ENCODE measurements around the gene TENM4.

TENM4 gene

DNA sequence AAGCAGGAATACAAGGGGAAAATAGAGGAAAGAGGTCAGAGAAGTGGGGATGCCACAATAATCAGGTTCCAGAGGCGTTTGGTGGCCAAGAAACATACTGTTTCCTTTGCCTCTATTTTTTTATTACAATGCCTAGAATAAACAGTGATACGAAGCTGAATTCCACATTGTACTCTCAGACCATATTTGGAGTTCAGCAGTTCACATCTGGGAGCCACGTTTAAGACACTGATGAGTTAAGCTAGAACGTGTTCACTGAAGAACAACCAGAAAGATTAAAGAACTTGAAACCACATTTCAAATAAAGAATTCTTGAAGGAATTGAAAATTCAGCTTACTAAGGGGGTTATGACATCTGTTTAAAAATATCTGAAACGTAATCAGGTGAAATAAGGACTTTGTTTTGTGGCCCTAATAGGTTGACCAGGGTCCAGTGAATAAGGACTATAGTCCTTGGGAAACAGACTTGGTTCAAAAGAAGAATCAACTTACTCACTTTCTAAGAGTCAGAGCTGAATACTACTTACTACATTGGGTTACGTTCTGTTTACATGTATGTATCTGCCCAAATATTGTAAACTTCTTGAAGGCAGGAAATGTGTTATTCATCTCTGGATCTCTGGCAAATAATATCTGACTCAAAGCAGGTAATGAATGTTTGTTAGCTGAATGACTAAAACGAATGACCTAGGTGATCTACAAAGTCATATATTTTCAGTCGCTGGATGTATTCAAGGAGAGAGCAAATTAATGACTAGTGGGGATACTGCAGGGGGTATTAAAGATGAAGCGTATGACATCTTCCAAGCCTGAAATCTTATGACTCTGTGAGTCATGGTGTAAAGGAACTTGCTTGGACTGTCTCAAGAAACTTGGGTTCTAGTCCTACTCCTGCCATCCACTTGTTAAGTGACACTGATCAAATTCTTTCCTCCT, 619.2 kb downstream of the TENM4 start:
- DNase-seq = no peak

GRCh38 chr11:78820741-78821140, 620.1 kb downstream of the TENM4 start:
- DNase-seq = no peak

DNA sequence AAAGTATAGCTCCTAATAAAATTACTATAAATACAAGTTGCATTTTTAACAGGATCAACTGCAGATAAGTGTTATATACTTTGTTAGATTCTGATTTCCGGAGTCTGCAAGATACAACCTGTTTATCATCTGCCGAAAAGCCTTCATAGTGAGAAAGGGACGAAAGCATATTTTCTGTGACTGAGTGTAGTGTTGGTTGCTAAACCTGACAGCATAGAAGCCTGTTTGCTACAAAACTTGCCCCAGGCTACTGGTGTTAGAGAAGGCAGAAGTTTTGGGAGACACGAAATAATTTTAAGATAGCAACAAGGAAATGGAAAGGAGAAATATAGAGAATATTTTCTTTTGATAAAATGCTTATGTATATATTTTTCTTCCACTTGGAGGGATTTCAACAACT, 622.6 kb downstream of the TENM4 start:
- no peak for DNase-seq

DNA sequence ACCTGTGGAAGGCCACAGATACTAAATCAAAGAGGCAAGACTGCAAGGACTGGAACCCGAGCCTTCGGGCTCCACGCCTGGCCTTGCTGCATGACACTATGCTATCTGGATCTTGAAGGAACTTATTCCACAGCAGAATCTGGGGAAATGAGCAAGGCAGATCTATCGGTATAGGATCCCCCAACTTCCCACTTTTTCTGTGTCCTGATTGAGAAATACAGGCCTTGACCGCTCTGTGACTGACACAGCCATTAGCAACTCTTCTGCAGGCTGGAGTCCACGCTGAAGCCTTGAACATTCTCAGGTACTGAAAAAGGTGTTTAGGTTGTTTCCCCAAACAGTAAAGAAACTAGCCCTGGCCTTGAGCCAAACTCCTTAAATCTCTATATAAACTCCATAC, 625.0 kb downstream of the TENM4 start:
- DNase-seq = no peak

GRCh38 chr11:78812513-78813293, 628.1 kb downstream of the TENM4 start:
- no peak for DNase-seq

GRCh38 chr11:78810559-78811009, 630.2 kb downstream of the TENM4 start:
- DNase-seq = no peak

GRCh38 chr11:78809931-78810541, 630.8 kb downstream of the TENM4 start:
- no peak for DNase-seq

GRCh38 chr11:78808923-78809322, 631.9 kb downstream of the TENM4 start:
- no peak for DNase-seq

DNA sequence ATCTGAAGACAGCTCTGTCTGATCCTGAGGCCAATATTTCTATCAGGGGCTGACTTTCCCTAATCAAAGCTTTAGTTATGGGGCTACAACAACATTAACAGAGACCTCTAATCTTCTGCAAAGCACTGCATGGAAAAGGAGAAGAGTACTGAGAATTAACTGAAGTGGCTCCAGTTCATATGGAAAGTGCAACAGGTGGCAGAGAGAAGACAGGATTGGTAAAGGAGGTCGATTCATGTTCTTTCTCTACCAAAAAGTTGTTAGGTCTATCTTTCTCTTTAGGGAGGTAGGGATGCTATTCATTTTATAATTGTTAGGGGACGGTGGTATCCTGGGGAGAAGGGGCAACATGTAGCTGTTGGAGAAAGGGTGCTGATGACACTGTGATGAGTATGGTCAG, 633.5 kb downstream of the TENM4 start:
- DNase-seq = no peak

- peak in 1 of 2 donors; percentile 68 for DNase-seq
These were observed 634.4 kb downstream of the TENM4 start for GRCh38 chr11:78806214-78807004.

- no peak for DNase-seq
These were observed 635.8 kb downstream of the TENM4 start for GRCh38 chr11:78804991-78805390.

GRCh38 chr11:78803995-78804394, 636.8 kb downstream of the TENM4 start:
- no peak for DNase-seq

DNA sequence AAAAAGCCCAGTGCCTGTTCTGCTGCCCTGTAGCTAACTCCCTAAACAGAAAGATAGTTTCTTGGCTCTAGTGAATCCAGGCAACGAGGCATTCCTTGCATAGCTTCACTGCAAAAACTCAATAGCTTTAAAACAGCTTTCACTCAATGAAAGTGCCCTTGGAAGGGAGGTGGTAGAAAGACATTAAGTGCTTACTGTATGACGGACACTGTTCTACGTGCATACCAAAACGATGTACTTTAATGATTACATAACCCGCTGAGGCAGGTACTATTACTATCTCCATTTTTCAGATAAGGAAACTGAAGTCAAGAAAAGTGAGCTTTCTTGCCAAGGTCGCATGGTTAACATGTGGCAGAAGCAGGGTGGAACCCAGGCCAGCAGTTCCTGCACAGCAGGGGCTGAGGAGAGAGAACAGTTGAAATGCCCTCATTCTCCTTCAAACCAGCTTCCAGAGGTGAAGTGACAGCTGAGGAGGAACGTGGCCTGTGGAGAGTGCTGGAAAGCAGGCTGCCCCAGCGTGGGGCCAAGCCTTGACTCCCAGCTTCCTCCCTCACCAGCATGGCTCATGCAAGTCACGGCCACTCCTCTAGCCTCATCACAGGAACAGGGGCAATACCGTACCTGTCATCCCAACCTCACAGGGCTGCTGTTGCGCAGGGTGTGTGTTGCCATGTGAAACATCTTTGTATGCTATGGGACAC, 638.6 kb downstream of the TENM4 start:
- peak in 1 of 2 donors; percentile 29 for DNase-seq

GRCh38 chr11:78801161-78801884, 639.5 kb downstream of the TENM4 start:
- peak in 1 of 2 donors; percentile 59 for DNase-seq

DNA sequence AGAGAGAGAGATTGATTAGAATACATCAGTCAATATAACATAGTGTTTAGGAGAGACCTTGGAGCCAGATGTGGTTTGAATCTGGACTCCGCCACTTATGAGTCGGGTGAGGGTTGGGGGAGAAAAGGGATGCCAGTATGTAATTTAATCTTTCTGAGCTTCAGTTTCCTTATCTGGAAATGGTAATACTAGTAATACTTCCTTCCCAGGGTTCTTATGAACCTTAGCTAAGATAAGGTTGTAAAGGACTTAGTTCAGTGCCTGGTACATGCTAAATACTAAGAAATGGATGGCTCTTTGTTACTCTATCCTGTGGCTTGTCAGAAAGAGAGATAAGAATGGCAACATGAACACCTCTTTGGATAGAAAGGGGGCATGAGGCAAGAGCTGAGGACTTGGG, 640.1 kb downstream of the TENM4 start:
- DNase-seq = no peak

GRCh38 chr11:78800096-78800690, 640.6 kb downstream of the TENM4 start:
- no peak for DNase-seq

GRCh38 chr11:78798663-78799062, 642.2 kb downstream of the TENM4 start:
- DNase-seq = peak; percentile 4 to 70

DNA sequence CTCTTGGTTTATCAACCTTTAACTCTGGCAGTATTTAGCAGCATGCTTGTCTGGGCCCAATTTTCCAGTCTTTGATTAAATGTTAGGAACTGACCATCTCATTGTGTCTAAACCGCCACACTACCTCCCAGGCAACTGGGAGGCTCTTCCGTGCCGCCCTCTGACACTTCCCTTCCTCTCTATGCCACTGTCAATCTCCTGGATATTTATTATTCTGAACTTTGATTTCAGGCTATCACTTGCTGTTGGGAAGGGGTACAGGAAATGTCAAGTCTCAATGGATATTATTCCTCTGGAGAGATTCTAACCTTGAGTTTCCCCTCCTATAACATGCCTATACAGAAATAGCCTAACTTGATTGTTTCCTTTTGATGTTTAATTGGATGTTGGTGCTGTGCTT, 643.3 kb downstream of the TENM4 start:
- DNase-seq = no peak

DNA sequence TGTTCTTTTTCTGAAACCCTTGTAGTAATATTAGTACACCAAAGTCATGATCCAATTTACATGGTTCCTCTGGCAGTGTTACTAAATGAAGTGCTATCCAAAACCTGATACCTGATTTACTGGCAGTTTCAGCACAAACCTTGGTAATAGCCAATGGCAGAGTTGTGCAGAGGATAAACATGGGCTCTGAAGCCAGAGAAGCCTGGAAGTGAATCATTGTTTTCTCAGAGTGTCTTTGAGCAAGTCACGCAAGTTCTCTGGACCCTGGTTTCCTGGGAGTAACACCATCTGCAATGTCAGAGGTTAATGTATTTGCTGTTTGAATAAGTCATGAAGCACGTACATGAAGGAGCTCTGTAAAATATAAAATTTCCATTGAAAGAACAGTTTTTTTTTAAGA, 643.9 kb downstream of the TENM4 start:
- no peak for DNase-seq

DNA sequence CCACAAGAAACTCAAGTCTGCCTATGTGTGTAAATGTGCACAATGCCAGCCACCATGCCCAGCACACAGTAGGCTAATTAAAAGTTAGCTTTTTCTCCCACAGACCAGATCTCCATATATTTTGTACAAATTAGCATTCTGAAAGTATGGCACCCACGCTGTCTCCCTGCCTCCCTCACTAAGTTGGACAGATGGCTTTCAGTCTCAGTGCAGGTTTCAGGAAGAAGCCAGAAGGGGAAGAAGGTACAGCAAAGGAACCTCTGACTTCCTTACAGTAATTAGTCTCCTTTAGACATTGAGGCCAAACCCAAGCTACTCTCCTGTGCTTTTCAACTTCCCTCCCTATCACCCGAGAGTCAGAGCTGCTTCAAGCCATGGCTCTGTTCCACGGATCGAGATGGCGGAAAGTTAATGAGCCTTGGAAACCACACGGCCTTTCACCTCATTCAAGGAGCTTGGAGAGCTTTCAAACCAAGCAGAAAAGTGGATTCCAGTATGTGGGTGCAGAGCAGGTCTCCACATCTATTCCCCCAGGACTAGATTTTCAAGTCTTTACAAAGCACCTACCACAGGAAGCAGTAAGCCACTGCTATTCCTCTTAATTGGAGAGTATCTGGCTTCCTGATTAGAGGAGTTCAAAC, 645.1 kb downstream of the TENM4 start:
- no peak for DNase-seq
